HepG2 (cell line): ENCODE results near the gene IRF7. TPM values are rescaled to one million over a fixed set of nuclear protein-coding genes. Genes with fewer than 3 reads are reported as not detected.

Source experiments
- ATF7 ChIP-seq, 2 experiments: fragments of 450-650 bp in 1 of 2; sonication (generic) in 1 of 2; formaldehyde crosslinking in 1 of 2; IDR thresholded peaks; 2 replicates each; pipeline versions ENCODE4 v1.4.0 to v1.6.1; 2016 to 2020; ENCODE audit warnings: antibody characterized with exemption in 1 of 2, mild to moderate bottlenecking in 1 of 2, missing genetic modification reagents in 1 of 2
- BRF2 ChIP-seq: sonication (generic); formaldehyde crosslinking; IDR thresholded peaks from 2 replicates; pipeline ENCODE4 v1.8.1; 2022; ENCODE audit warnings: mild to moderate bottlenecking, missing genetic modification reagents
- CEBPG ChIP-seq: IDR thresholded peaks from 2 replicates; pipeline ENCODE4 v1.6.1; 2016
- HBP1 ChIP-seq: IDR thresholded peaks from 2 replicates; pipeline ENCODE4 v1.6.1; 2016; ENCODE audit warnings: low read depth, control low read depth
- HNF4G ChIP-seq, 2 experiments: sonication (generic) in 1 of 2; formaldehyde crosslinking in 1 of 2; IDR thresholded peaks; 2 replicates each; pipeline versions ENCODE4 v1.4.0 to v1.6.1; 2011 to 2020; ENCODE audit warnings: borderline replicate concordance in 2 of 2, low read depth in 2 of 2, mild to moderate bottlenecking in 2 of 2, low read length in 1 of 2, missing genetic modification reagents in 1 of 2, moderate library complexity in 1 of 2
- HOXD1 ChIP-seq: sonication (generic); formaldehyde crosslinking; IDR thresholded peaks from 2 replicates; pipeline ENCODE4 v1.5.0; 2020; ENCODE audit warnings: missing genetic modification reagents
- NR2F2 ChIP-seq: IDR thresholded peaks from 2 replicates; pipeline ENCODE4 v1.6.1; 2012; ENCODE audit warnings: low read depth, inconsistent platforms, borderline replicate concordance
- PITX1 ChIP-seq: sonication (generic); formaldehyde crosslinking; IDR thresholded peaks from 2 replicates; pipeline ENCODE4 v1.5.1; 2020; ENCODE audit warnings: mild to moderate bottlenecking, missing genetic modification reagents
- SALL2 ChIP-seq: sonication (generic); formaldehyde crosslinking; IDR thresholded peaks from 2 replicates; pipeline ENCODE4 v1.8.1; 2023; ENCODE audit warnings: mild to moderate bottlenecking, missing genetic modification reagents, inconsistent platforms
- SIN3B ChIP-seq: fragments of 150-350 bp; IDR thresholded peaks from 2 replicates; pipeline ENCODE4 v1.6.1; 2014; ENCODE audit warnings: low read length
- TAF15 ChIP-seq: fragments of 200-400 bp; formaldehyde crosslinking; IDR thresholded peaks from one replicate; pipeline ENCODE4 v1.6.1; 2018; ENCODE audit warnings: mild to moderate bottlenecking, low read depth, low read length; ENCODE audit not compliant: poor library complexity, severe bottlenecking
- ZNF138 ChIP-seq: sonication (generic); formaldehyde crosslinking; IDR thresholded peaks from 2 replicates; pipeline ENCODE4 v1.5.0; 2020; ENCODE audit warnings: mild to moderate bottlenecking, low read depth, missing genetic modification reagents
- ZNF180 ChIP-seq: sonication (generic); formaldehyde crosslinking; IDR thresholded peaks from 2 replicates; pipeline ENCODE4 v1.4.0; 2020; ENCODE audit warnings: low read depth, missing genetic modification reagents, borderline replicate concordance
- polyA plus RNA-seq, 8 experiments: library from polyadenylated mRNA; depleted of rRNA in 3 of 8; stranded (reverse) in 7 of 8; unstranded in 1 of 8; fragments of >200 nt; fragmentation: Illumina TruSeq in 4 of 8; extraction: Trizol in 4 of 8; gene quantifications; 2 replicates each; pipeline versions ENCODE4 v1.2.1 to v1.2.3, GENCODE V29; 2011 to 2016; ENCODE audit warnings: low read depth in 4 of 8, missing spikeins in 1 of 8, mixed read lengths in 1 of 8; ENCODE audit not compliant: insufficient read depth in 1 of 8
- total RNA-seq, 5 experiments: library from RNA; depleted of rRNA; stranded (reverse); fragments of >200 nt; fragmentation: Illumina TruSeq; extraction: Trizol; gene quantifications; 2 replicates each; pipeline ENCODE4 v1.2.3, GENCODE V29; 2016; ENCODE audit warnings: low read depth in 1 of 5
- TF ChIP-seq, protein P1 (sequence below): sonication (generic); formaldehyde crosslinking; IDR thresholded peaks from 2 replicates; pipeline ENCODE4 v1.5.1; 2020; ENCODE audit warnings: missing genetic modification reagents, mild to moderate bottlenecking, borderline replicate concordance

Gene IRF7
- total and polyA plus RNA-seq, 2 of the 13 experiments (the other 11 are each of a cell fraction or from before 2014, with no cell fraction given), result not detected

- TF ChIP-seq ZNF180 (CRISPR knock-in tag) (no peak), PITX1 (CRISPR knock-in tag) (no peak), ATF7 (IDR thresholded peaks at IDR 0.05) (no peak), ATF7 (CRISPR knock-in tag; IDR thresholded peaks at IDR 0.05) (no peak), HBP1 (CRISPR knock-in tag) (no peak), NR2F2 (no peak), CEBPG (CRISPR knock-in tag) (no peak), BRF2 (CRISPR knock-in tag) (no peak), SALL2 (CRISPR knock-in tag) (no peak), HOXD1 (0 out of 2 replicates have a peak, but pooled peaks have one; percentile 35), ZNF138 (CRISPR knock-in tag) (no peak), SIN3B (no peak), TAF15 (no peak), HNF4G (IDR thresholded peaks at IDR 0.05; ENCODE audit: borderline replicate concordance, low read depth, low read length) (no peak), HNF4G (CRISPR knock-in tag; IDR thresholded peaks at IDR 0.05; ENCODE audit: borderline replicate concordance, low read depth) (no peak)
- TF ChIP-seq, protein P1, sequence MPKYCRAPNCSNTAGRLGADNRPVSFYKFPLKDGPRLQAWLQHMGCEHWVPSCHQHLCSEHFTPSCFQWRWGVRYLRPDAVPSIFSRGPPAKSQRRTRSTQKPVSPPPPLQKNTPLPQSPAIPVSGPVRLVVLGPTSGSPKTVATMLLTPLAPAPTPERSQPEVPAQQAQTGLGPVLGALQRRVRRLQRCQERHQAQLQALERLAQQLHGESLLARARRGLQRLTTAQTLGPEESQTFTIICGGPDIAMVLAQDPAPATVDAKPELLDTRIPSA, result no peak
- TF ChIP-seq, all 625 proteins: peak for 91
These were observed 39.4 kb upstream of the IRF7 start (continued) for GRCh38 chr11:655036-655726.
